Mesenchymal stem cell (in vitro differentiated cells and primary cell): ENCODE data around the gene HAUS3.

Experiments
- DNase-seq: peaks from one replicate; pipeline ENCODE4 v3.0.0-alpha.2; 2013
- H2AFZ ChIP-seq: one replicate; pipeline ENCODE4 v1.6.1; 2013; ENCODE audit warnings: low read depth, mild to moderate bottlenecking, control low read depth, inconsistent platforms, low read length, moderate library complexity
- H2AK5ac ChIP-seq: 2 replicates; pipeline ENCODE4 v1.6.1; 2013; ENCODE audit warnings: low read length, moderate library complexity, mild to moderate bottlenecking, inconsistent platforms; ENCODE audit not compliant: severe bottlenecking
- H2BK120ac ChIP-seq: one replicate; pipeline ENCODE4 v1.6.1; 2013; ENCODE audit warnings: low read depth, mild to moderate bottlenecking, inconsistent platforms, low read length, moderate library complexity
- H2BK12ac ChIP-seq, 2 experiments: one replicate each; pipeline ENCODE4 v1.6.1; 2013; ENCODE audit warnings: inconsistent platforms in 2 of 2, low read length in 2 of 2, mild to moderate bottlenecking in 2 of 2, moderate library complexity in 2 of 2, control low read depth in 1 of 2
- H2BK15ac ChIP-seq: one replicate; pipeline ENCODE4 v1.6.1; 2013; ENCODE audit warnings: mild to moderate bottlenecking, low read depth, inconsistent platforms; ENCODE audit not compliant: poor library complexity, severe bottlenecking
- H2BK5ac ChIP-seq: 2 replicates; pipeline ENCODE4 v1.6.1; 2013; ENCODE audit warnings: low read depth, mild to moderate bottlenecking, low read length, control low read depth, inconsistent platforms; ENCODE audit not compliant: poor library complexity, severe bottlenecking
- H3K14ac ChIP-seq, 2 experiments: one replicate each; pipeline ENCODE4 v1.6.1; 2013; ENCODE audit warnings: inconsistent platforms in 2 of 2, low read length in 2 of 2, control low read depth in 1 of 2, mild to moderate bottlenecking in 1 of 2, moderate library complexity in 1 of 2
- H3K18ac ChIP-seq, 2 experiments: one replicate each; pipeline ENCODE4 v1.6.1; 2013; ENCODE audit warnings: inconsistent platforms in 2 of 2, low read length in 2 of 2, control low read depth in 1 of 2, low read depth in 1 of 2, mild to moderate bottlenecking in 1 of 2
- H3K23ac ChIP-seq, 2 experiments: one replicate each; pipeline ENCODE4 v1.6.1; 2013; ENCODE audit warnings: inconsistent platforms in 2 of 2, low read length in 2 of 2, mild to moderate bottlenecking in 2 of 2, moderate library complexity in 2 of 2, control low read depth in 1 of 2
- H3K27ac ChIP-seq: 2 replicates; pipeline ENCODE4 v1.5.1; 2013; ENCODE audit warnings: mild to moderate bottlenecking, moderate library complexity, low read length, control low read depth, inconsistent platforms; ENCODE audit not compliant: poor library complexity, severe bottlenecking
- H3K27me3 ChIP-seq, 2 experiments: 2 replicates each; pipeline versions ENCODE4 v1.6.1 to v1.7.0; 2013; ENCODE audit warnings: low read length in 2 of 2, mild to moderate bottlenecking in 2 of 2, moderate library complexity in 2 of 2, control low read depth in 1 of 2, inconsistent platforms in 1 of 2; ENCODE audit not compliant: control insufficient read depth in 1 of 2, insufficient read depth in 1 of 2
- H3K36me3 ChIP-seq, 2 experiments: 2 replicates each; pipeline versions ENCODE4 v1.6.1 to v1.7.0; 2013; ENCODE audit warnings: low read length in 2 of 2, control low read depth in 1 of 2, inconsistent platforms in 1 of 2, low read depth in 1 of 2, mild to moderate bottlenecking in 1 of 2; ENCODE audit not compliant: insufficient read depth in 2 of 2, control insufficient read depth in 1 of 2
- H3K4ac ChIP-seq, 2 experiments: one replicate each; pipeline ENCODE4 v1.6.1; 2013; ENCODE audit warnings: inconsistent platforms in 2 of 2, low read length in 2 of 2, mild to moderate bottlenecking in 2 of 2, moderate library complexity in 2 of 2, control low read depth in 1 of 2, low read depth in 1 of 2
- H3K4me1 ChIP-seq: 2 replicates; pipeline ENCODE4 v1.6.1; 2013; ENCODE audit warnings: low read depth, low read length, control low read depth; ENCODE audit not compliant: control insufficient read depth, insufficient read depth
- H3K4me2 ChIP-seq: 2 replicates; pipeline ENCODE4 v1.6.1; 2013; ENCODE audit warnings: low read length, mild to moderate bottlenecking, inconsistent platforms; ENCODE audit not compliant: poor library complexity, severe bottlenecking
- H3K4me3 ChIP-seq, 2 experiments: 2 replicates each; pipeline versions ENCODE4 v1.5.1 to v1.7.0; 2013; ENCODE audit warnings: low read length in 2 of 2, mild to moderate bottlenecking in 2 of 2, control low read depth in 1 of 2, low read depth in 1 of 2; ENCODE audit not compliant: insufficient read depth in 1 of 2
- H3K79me1 ChIP-seq: replicated peaks from 2 replicates; pipeline ENCODE4 v1.6.1; 2013; ENCODE audit warnings: mild to moderate bottlenecking, control low read depth, low read length, inconsistent platforms; ENCODE audit not compliant: poor library complexity, severe bottlenecking
- H3K9ac ChIP-seq: 2 replicates; pipeline ENCODE4 v1.7.0; 2013; ENCODE audit warnings: mild to moderate bottlenecking, low read length, moderate library complexity
- H3K9me3 ChIP-seq: 2 replicates; pipeline ENCODE4 v1.7.0; 2013; ENCODE audit warnings: mild to moderate bottlenecking, low read length; ENCODE audit not compliant: control insufficient read depth
- H4K8ac ChIP-seq: one replicate; pipeline ENCODE4 v1.6.1; 2013; ENCODE audit warnings: inconsistent platforms, mild to moderate bottlenecking, low read length, moderate library complexity
- H4K91ac ChIP-seq: one replicate; pipeline ENCODE4 v1.6.1; 2013; ENCODE audit warnings: mild to moderate bottlenecking, low read length, inconsistent platforms
- WGBS: methylation state at CpG from one replicate; pipeline ENCODE4 v1.1.7; 2013; ENCODE audit warnings: mixed read lengths; 5-methylcytosine and 5-hydroxymethylcytosine counted together

HAUS3 gene

GRCh38 chr4:2270341-2271165 lies 28.6 kb upstream of the HAUS3 start:
- Histone ChIP-seq H2AFZ (no peak overlapping the region), H3K4me3 (no peak overlapping the region), H3K9ac (no peak overlapping the region), H2BK120ac (no peak overlapping the region), H3K36me3 (peaks cover 0 to 69% of the 10 kb centered on the region in 2 experiments), H3K4ac (no peak overlapping the region), H3K79me1 (peaks cover 7% of the 10 kb centered on the region), H2AK5ac (no peak overlapping the region), H4K8ac (no peak overlapping the region), H3K27me3 (no peaks in the 10 kb centered on the region), H2BK5ac (no peak overlapping the region), H4K91ac (no peak overlapping the region), H3K14ac (no peak overlapping the region), H3K9me3 (no peaks in the 10 kb centered on the region), H3K23ac (no peak overlapping the region), H3K18ac (no peak overlapping the region), H3K4me1 (peaks cover 20% of the 10 kb centered on the region), H2BK12ac (no peak overlapping the region), H3K27ac (no peak overlapping the region), H3K4me2 (no peak overlapping the region), H2BK15ac (no peak overlapping the region)
- 83% methylated on average over 33 of the region's 34 CpGs for WGBS
- DNase-seq: no peak

GRCh38 chr4:2269618-2270163 lies 27.8 kb upstream of the HAUS3 start:
- H3K18ac ChIP-seq: no peak overlapping the region
- no peak overlapping the region for H3K14ac ChIP-seq
- 95% methylated on average over 10 of the region's 12 CpGs for WGBS
- H3K79me1 ChIP-seq: peaks cover 4% of the 10 kb centered on the region
- no peak overlapping the region for H2BK15ac ChIP-seq
- no peak overlapping the region for H4K91ac ChIP-seq
- H2BK5ac ChIP-seq: no peak overlapping the region
- H3K4me2 ChIP-seq: no peak overlapping the region
- H3K27ac ChIP-seq: no peak overlapping the region
- no peaks in the 10 kb centered on the region for H3K9me3 ChIP-seq
- H2BK12ac ChIP-seq: no peak overlapping the region
- no peak overlapping the region for H2AFZ ChIP-seq
- no peak overlapping the region for H3K4me3 ChIP-seq
- DNase-seq: no peak
- no peak overlapping the region for H4K8ac ChIP-seq
- no peak overlapping the region for H2AK5ac ChIP-seq
- no peak overlapping the region for H3K23ac ChIP-seq
- H3K36me3 ChIP-seq: peaks cover 0 to 64% of the 10 kb centered on the region in 2 experiments
- H3K4ac ChIP-seq: no peak overlapping the region
- no peak overlapping the region for H2BK120ac ChIP-seq
- H3K9ac ChIP-seq: no peak overlapping the region
- peaks cover 20% of the 10 kb centered on the region for H3K4me1 ChIP-seq
- H3K27me3 ChIP-seq: no peaks in the 10 kb centered on the region

- H2AK5ac ChIP-seq: no peak overlapping the region
- no peak overlapping the region for H2BK15ac ChIP-seq
- H3K23ac ChIP-seq: no peak overlapping the region
- no peak overlapping the region for H3K4me2 ChIP-seq
- no peak overlapping the region for H3K4me3 ChIP-seq
- H2BK12ac ChIP-seq: no peak overlapping the region
- 63% methylated on average over 6 of the region's 6 CpGs for WGBS
- H2AFZ ChIP-seq: no peak overlapping the region
- no peak for DNase-seq
- H3K9ac ChIP-seq: no peak overlapping the region
- H4K8ac ChIP-seq: no peak overlapping the region
- no peak overlapping the region for H2BK120ac ChIP-seq
- no peak overlapping the region for H4K91ac ChIP-seq
- H3K79me1 ChIP-seq: peaks cover 2% of the 10 kb centered on the region
- no peak overlapping the region for H3K27ac ChIP-seq
- no peak overlapping the region for H3K18ac ChIP-seq
- no peaks in the 10 kb centered on the region for H3K27me3 ChIP-seq
- peaks cover 23% of the 10 kb centered on the region for H3K4me1 ChIP-seq
- no peak overlapping the region for H3K14ac ChIP-seq
- peaks cover 0 to 63% of the 10 kb centered on the region in 2 experiments for H3K36me3 ChIP-seq
- no peak overlapping the region for H2BK5ac ChIP-seq
- H3K9me3 ChIP-seq: no peaks in the 10 kb centered on the region
- H3K4ac ChIP-seq: no peak overlapping the region
Measured at GRCh38 chr4:2269206-2269531, 27.2 kb upstream of the HAUS3 start.

GRCh38 chr4:2268357-2269205 lies 26.7 kb upstream of the HAUS3 start:
- Histone ChIP-seq H3K9me3 (no peaks in the 10 kb centered on the region), H3K14ac (no peak overlapping the region), H3K4me3 (no peak overlapping the region), H2AFZ (no peak overlapping the region), H3K4ac (no peak overlapping the region), H3K27ac (no peak overlapping the region), H3K9ac (no peak overlapping the region), H2BK15ac (no peak overlapping the region), H4K91ac (no peak overlapping the region), H3K4me1 (peaks cover 24% of the 10 kb centered on the region), H4K8ac (no peak overlapping the region), H3K23ac (no peak overlapping the region), H2BK120ac (no peak overlapping the region), H3K4me2 (no peak overlapping the region), H2BK5ac (no peak overlapping the region), H3K27me3 (no peaks in the 10 kb centered on the region), H3K79me1 (peaks cover 2% of the 10 kb centered on the region), H3K18ac (no peak overlapping the region), H2BK12ac (no peak overlapping the region), H3K36me3 (peaks cover 0 to 63% of the 10 kb centered on the region in 2 experiments), H2AK5ac (no peak overlapping the region)
- no peak for DNase-seq
- WGBS: 79% methylated on average over 21 of the region's 22 CpGs
